ENCODE measurements around the gene GPATCH2. TPM values are rescaled to one million over a fixed set of nuclear protein-coding genes. Genes with fewer than 3 reads are reported as not detected.

Gene GPATCH2
- total RNA-seq, 1 donor from 2014 or later = 28.0 TPM

- no peak overlapping the region for H3K4me3 Mint-ChIP-seq (ENCODE audit: low read depth)
- no peaks in the 10 kb centered on the region for H3K27me3 Mint-ChIP-seq
- H3K4me1 Mint-ChIP-seq (ENCODE audit: low read depth) = peaks cover 1% of the 10 kb centered on the region
- no peak for DNase-seq (ENCODE audit: low spot score, unreplicated experiment)
- peaks cover 16% of the 10 kb centered on the region for H3K36me3 Mint-ChIP-seq (ENCODE audit: insufficient read depth)
- no peaks in the 10 kb centered on the region for H3K9me3 Mint-ChIP-seq (ENCODE audit: low read depth)
- no peak overlapping the region for H3K27ac Mint-ChIP-seq
- TF ChIP-seq CTCF (IDR thresholded peaks at IDR 0.05; ENCODE audit: unreplicated experiment) = no peak
Observed at GRCh38 chr1:217494767-217495166, 136.1 kb downstream of the GPATCH2 start.

GRCh38 chr1:217493290-217493689 is 137.6 kb downstream of the GPATCH2 start:
- Mint-ChIP-seq H3K27me3 (no peaks in the 10 kb centered on the region), H3K36me3 (ENCODE audit: insufficient read depth) (peaks cover 17% of the 10 kb centered on the region), H3K27ac (no peak overlapping the region), H3K4me1 (ENCODE audit: low read depth) (no peaks in the 10 kb centered on the region), H3K9me3 (ENCODE audit: low read depth) (no peaks in the 10 kb centered on the region), H3K4me3 (ENCODE audit: low read depth) (no peak overlapping the region)
- no peak for TF ChIP-seq CTCF (IDR thresholded peaks at IDR 0.05; ENCODE audit: unreplicated experiment)
- no peak for DNase-seq (ENCODE audit: low spot score, unreplicated experiment)

GRCh38 chr1:217484871-217485270 is 146.0 kb downstream of the GPATCH2 start:
- H3K27me3 Mint-ChIP-seq = no peaks in the 10 kb centered on the region
- DNase-seq (ENCODE audit: low spot score, unreplicated experiment) = no peak
- peaks cover 18% of the 10 kb centered on the region for H3K36me3 Mint-ChIP-seq (ENCODE audit: insufficient read depth)
- H3K4me3 Mint-ChIP-seq (ENCODE audit: low read depth) = no peak overlapping the region
- H3K27ac Mint-ChIP-seq = no peak overlapping the region
- H3K4me1 Mint-ChIP-seq (ENCODE audit: low read depth) = no peaks in the 10 kb centered on the region
- no peak for TF ChIP-seq CTCF (IDR thresholded peaks at IDR 0.05; ENCODE audit: unreplicated experiment)
- peaks cover 10% of the 10 kb centered on the region for H3K9me3 Mint-ChIP-seq (ENCODE audit: low read depth)

- no peak for DNase-seq (ENCODE audit: low spot score, unreplicated experiment)
- H3K27ac Mint-ChIP-seq = no peak overlapping the region
- no peak overlapping the region for H3K4me3 Mint-ChIP-seq (ENCODE audit: low read depth)
- peaks cover 23% of the 10 kb centered on the region for H3K36me3 Mint-ChIP-seq (ENCODE audit: insufficient read depth)
- peaks cover 17% of the 10 kb centered on the region for H3K9me3 Mint-ChIP-seq (ENCODE audit: low read depth)
- no peak for TF ChIP-seq CTCF (IDR thresholded peaks at IDR 0.05; ENCODE audit: unreplicated experiment)
- H3K4me1 Mint-ChIP-seq (ENCODE audit: low read depth) = no peaks in the 10 kb centered on the region
- H3K27me3 Mint-ChIP-seq = no peaks in the 10 kb centered on the region
Observed at GRCh38 chr1:217482356-217483102, 148.4 kb downstream of the GPATCH2 start.

- no peaks in the 10 kb centered on the region for H3K4me1 Mint-ChIP-seq (ENCODE audit: low read depth)
- H3K27me3 Mint-ChIP-seq = no peaks in the 10 kb centered on the region
- no peak for TF ChIP-seq CTCF (IDR thresholded peaks at IDR 0.05; ENCODE audit: unreplicated experiment)
- peaks cover 17% of the 10 kb centered on the region for H3K9me3 Mint-ChIP-seq (ENCODE audit: low read depth)
- no peak for DNase-seq (ENCODE audit: low spot score, unreplicated experiment)
- peaks cover 19% of the 10 kb centered on the region for H3K36me3 Mint-ChIP-seq (ENCODE audit: insufficient read depth)
- H3K27ac Mint-ChIP-seq = no peak overlapping the region
- no peak overlapping the region for H3K4me3 Mint-ChIP-seq (ENCODE audit: low read depth)
Observed at GRCh38 chr1:217478450-217478849, 152.4 kb downstream of the GPATCH2 start.

Measured in progenitor cell of endocrine pancreas (in vitro differentiated cells).